ENCODE data around the gene DBNL.

DBNL gene

GRCh38 chr7:44064791-44065430 is 20.4 kb downstream of the DBNL start:
- H3K36me3 ChIP-seq (ENCODE audit: control insufficient read depth, insufficient read depth, low read length, severe bottlenecking): peaks cover 24% of the 10 kb centered on the region
- H3K9me3 ChIP-seq (ENCODE audit: control insufficient read depth, low read length): no peaks in the 10 kb centered on the region
- H3K9ac ChIP-seq (ENCODE audit: low read length): no peak overlapping the region
- H3K27me3 ChIP-seq (replicated peaks; ENCODE audit: control insufficient read depth, insufficient read depth, low read length): no peaks in the 10 kb centered on the region
- peaks cover 40% of the 10 kb centered on the region for H3K4me1 ChIP-seq (ENCODE audit: control insufficient read depth, insufficient read depth, low read length)
- no peak overlapping the region for H3K4me3 ChIP-seq (ENCODE audit: low read length)
- DNase-seq (ENCODE audit: low read depth): no peak

GRCh38 chr7:44065431-44066110 is 21.1 kb downstream of the DBNL start, which contains the start of gene PGAM2:
PGAM2 (minus strand) TSS chr7:44065567; CDS start chr7:44065529, 38 bp downstream.
- no peak within 1 kb of the TSS for H3K9ac ChIP-seq (ENCODE audit: low read length)
- H3K36me3 ChIP-seq (ENCODE audit: control insufficient read depth, insufficient read depth, low read length, severe bottlenecking): peaks cover 17% of the 10 kb centered on the region
- no peaks in the 10 kb centered on the region for H3K9me3 ChIP-seq (ENCODE audit: control insufficient read depth, low read length)
- H3K4me1 ChIP-seq (ENCODE audit: control insufficient read depth, insufficient read depth, low read length): peaks cover 40% of the 10 kb centered on the region
- H3K4me3 ChIP-seq (ENCODE audit: low read length): no peak within 1 kb of the TSS
- no peak for DNase-seq (ENCODE audit: low read depth)
- no peaks in the 10 kb centered on the region for H3K27me3 ChIP-seq (replicated peaks; ENCODE audit: control insufficient read depth, insufficient read depth, low read length)

- Histone ChIP-seq H3K9me3 (ENCODE audit: control insufficient read depth, low read length) (no peaks in the 10 kb centered on the region), H3K4me3 (ENCODE audit: low read length) (no peak overlapping the region), H3K36me3 (ENCODE audit: control insufficient read depth, insufficient read depth, low read length, severe bottlenecking) (peaks cover 12% of the 10 kb centered on the region), H3K27me3 (replicated peaks; ENCODE audit: control insufficient read depth, insufficient read depth, low read length) (no peaks in the 10 kb centered on the region), H3K4me1 (ENCODE audit: control insufficient read depth, insufficient read depth, low read length) (peaks cover 40% of the 10 kb centered on the region), H3K9ac (ENCODE audit: low read length) (no peak overlapping the region)
- no peak for DNase-seq (ENCODE audit: low read depth)
Measured at GRCh38 chr7:44066111-44066460, 21.6 kb downstream of the DBNL start.

GRCh38 chr7:44066494-44067063 is 22.1 kb downstream of the DBNL start:
- no peak for DNase-seq (ENCODE audit: low read depth)

GRCh38 chr7:44067064-44067951 is 22.8 kb downstream of the DBNL start:
- Histone ChIP-seq H3K9me3 (ENCODE audit: control insufficient read depth, low read length) (no peaks in the 10 kb centered on the region), H3K4me3 (ENCODE audit: low read length) (no peak overlapping the region), H3K36me3 (ENCODE audit: control insufficient read depth, insufficient read depth, low read length, severe bottlenecking) (no peaks in the 10 kb centered on the region), H3K27me3 (replicated peaks; ENCODE audit: control insufficient read depth, insufficient read depth, low read length) (no peaks in the 10 kb centered on the region), H3K9ac (ENCODE audit: low read length) (no peak overlapping the region), H3K4me1 (ENCODE audit: control insufficient read depth, insufficient read depth, low read length) (peaks cover 41% of the 10 kb centered on the region)
- DNase-seq (ENCODE audit: low read depth): no peak

More at GRCh38 chr7:44066494-44067063, 22.1 kb downstream of the DBNL start:
- no peaks in the 10 kb centered on the region for H3K9me3 ChIP-seq (ENCODE audit: control insufficient read depth, low read length)
- H3K4me1 ChIP-seq (ENCODE audit: control insufficient read depth, insufficient read depth, low read length): peaks cover 40% of the 10 kb centered on the region
- no peak overlapping the region for H3K9ac ChIP-seq (ENCODE audit: low read length)
- no peak overlapping the region for H3K4me3 ChIP-seq (ENCODE audit: low read length)
- H3K36me3 ChIP-seq (ENCODE audit: control insufficient read depth, insufficient read depth, low read length, severe bottlenecking): peaks cover 7% of the 10 kb centered on the region
- no peaks in the 10 kb centered on the region for H3K27me3 ChIP-seq (replicated peaks; ENCODE audit: control insufficient read depth, insufficient read depth, low read length)

GRCh38 chr7:44068054-44068453 is 23.6 kb downstream of the DBNL start:
- no peak for DNase-seq (ENCODE audit: low read depth)
- Histone ChIP-seq H3K9ac (ENCODE audit: low read length) (no peak overlapping the region), H3K9me3 (ENCODE audit: control insufficient read depth, low read length) (no peaks in the 10 kb centered on the region), H3K27me3 (replicated peaks; ENCODE audit: control insufficient read depth, insufficient read depth, low read length) (no peaks in the 10 kb centered on the region), H3K4me3 (ENCODE audit: low read length) (no peak overlapping the region), H3K4me1 (ENCODE audit: control insufficient read depth, insufficient read depth, low read length) (peaks cover 40% of the 10 kb centered on the region), H3K36me3 (ENCODE audit: control insufficient read depth, insufficient read depth, low read length, severe bottlenecking) (peaks cover 2% of the 10 kb centered on the region)

- Histone ChIP-seq H3K4me1 (ENCODE audit: control insufficient read depth, insufficient read depth, low read length) (peaks cover 12% of the 10 kb centered on the region), H3K27me3 (replicated peaks; ENCODE audit: control insufficient read depth, insufficient read depth, low read length) (no peaks in the 10 kb centered on the region), H3K9me3 (ENCODE audit: control insufficient read depth, low read length) (no peaks in the 10 kb centered on the region), H3K9ac (ENCODE audit: low read length) (peak overlapping the region; percentile 55), H3K36me3 (ENCODE audit: control insufficient read depth, insufficient read depth, low read length, severe bottlenecking) (peaks cover 30% of the 10 kb centered on the region), H3K4me3 (ENCODE audit: low read length) (no peak overlapping the region)
- no peak for DNase-seq (ENCODE audit: low read depth)
Measured at GRCh38 chr7:44071726-44072363, 27.3 kb downstream of the DBNL start.

GRCh38 chr7:44072364-44073231 is 28.1 kb downstream of the DBNL start:
- no peaks in the 10 kb centered on the region for H3K9me3 ChIP-seq (ENCODE audit: control insufficient read depth, low read length)
- H3K9ac ChIP-seq (ENCODE audit: low read length): peak overlapping the region; percentile 55
- H3K4me1 ChIP-seq (ENCODE audit: control insufficient read depth, insufficient read depth, low read length): peaks cover 12% of the 10 kb centered on the region
- H3K36me3 ChIP-seq (ENCODE audit: control insufficient read depth, insufficient read depth, low read length, severe bottlenecking): peaks cover 38% of the 10 kb centered on the region
- H3K27me3 ChIP-seq (replicated peaks; ENCODE audit: control insufficient read depth, insufficient read depth, low read length): no peaks in the 10 kb centered on the region
- peak; percentile 94 for DNase-seq (ENCODE audit: low read depth)
- no peak overlapping the region for H3K4me3 ChIP-seq (ENCODE audit: low read length)

- H3K9ac ChIP-seq (ENCODE audit: low read length): no peak overlapping the region
- peaks cover 50% of the 10 kb centered on the region for H3K36me3 ChIP-seq (ENCODE audit: control insufficient read depth, insufficient read depth, low read length, severe bottlenecking)
- DNase-seq (ENCODE audit: low read depth): no peak
- no peak overlapping the region for H3K4me3 ChIP-seq (ENCODE audit: low read length)
- H3K4me1 ChIP-seq (ENCODE audit: control insufficient read depth, insufficient read depth, low read length): peaks cover 12% of the 10 kb centered on the region
- H3K9me3 ChIP-seq (ENCODE audit: control insufficient read depth, low read length): no peaks in the 10 kb centered on the region
- no peaks in the 10 kb centered on the region for H3K27me3 ChIP-seq (replicated peaks; ENCODE audit: control insufficient read depth, insufficient read depth, low read length)
Measured at GRCh38 chr7:44073664-44074348, 29.3 kb downstream of the DBNL start.

GRCh38 chr7:44074349-44074695 is 29.8 kb downstream of the DBNL start:
- Histone ChIP-seq H3K27me3 (replicated peaks; ENCODE audit: control insufficient read depth, insufficient read depth, low read length) (no peaks in the 10 kb centered on the region), H3K9me3 (ENCODE audit: control insufficient read depth, low read length) (no peaks in the 10 kb centered on the region), H3K9ac (ENCODE audit: low read length) (no peak overlapping the region), H3K36me3 (ENCODE audit: control insufficient read depth, insufficient read depth, low read length, severe bottlenecking) (peaks cover 55% of the 10 kb centered on the region), H3K4me1 (ENCODE audit: control insufficient read depth, insufficient read depth, low read length) (peaks cover 12% of the 10 kb centered on the region), H3K4me3 (ENCODE audit: low read length) (no peak overlapping the region)
- DNase-seq (ENCODE audit: low read depth): no peak

Measured in adipocyte (in vitro differentiated cells).